Mucosa of descending colon (tissue), 3 donors: ENCODE results near the gene RGL4. TPM values are rescaled to one million over a fixed set of nuclear protein-coding genes. Genes with fewer than 3 reads are reported as not detected.
"Not testable (repeated sequence)": the region's sequence is repeated elsewhere in the genome, so short reads cannot be mapped to it uniquely, and the experiment has no call there.

Experiments
- ATAC-seq: fragments of 200-7000 bp; cut with Tn5 transposase; one replicate; pipeline ENCODE4 v1.9.1; 2020; ENCODE audit warnings: mild to moderate bottlenecking, moderate library complexity
- DNase-seq, 3 donors: peaks; one replicate each; pipeline ENCODE4 v3.0.0-alpha.2; 2020
- H3K36me3 ChIP-seq: fragments of 200-600 bp; one replicate; pipeline ENCODE4 v1.8.0; 2021; ENCODE audit warnings: low read depth, mild to moderate bottlenecking
- H3K4me1 ChIP-seq: fragments of 200-600 bp; one replicate; pipeline ENCODE4 v1.8.0; 2021; ENCODE audit warnings: low read depth, mild to moderate bottlenecking
- H3K4me3 ChIP-seq: fragments of 200-600 bp; one replicate; pipeline ENCODE4 v1.8.0; 2021; ENCODE audit warnings: mild to moderate bottlenecking
- H3K9me3 ChIP-seq: fragments of 200-600 bp; one replicate; pipeline ENCODE4 v1.8.0; 2021; ENCODE audit warnings: mild to moderate bottlenecking
- CTCF ChIP-seq: fragments of 200-600 bp; IDR thresholded peaks from one replicate; pipeline ENCODE4 v1.8.0; 2022; ENCODE audit warnings: antibody characterized with exemption, mild to moderate bottlenecking
- intact Hi-C, 2 donors: fragments of 100-400 bp; cut with DNase I in 1 of 2; cut with micrococcal nuclease in 1 of 2; formaldehyde crosslinking; loops; one replicate each; pipeline versions ENCODE4 v1.11.0 to v1.11.1; 2022; cut with DNase I, micrococcal nuclease
- total RNA-seq, 3 donors: library from RNA; stranded (reverse); fragmentation: NEBNext Ultra II Directional in 2 of 3; extraction: Animal tissue kit (Norgen Biotek cat#: 25700) in 2 of 3; gene quantifications; one replicate each; pipeline versions ENCODE4 v1.2.1 to v1.2.4, GENCODE V29; 2021 to 2023
- donor health status: DM: no; HTN: no; CAD: no; lungs with moderate emphysema.
- donor health status: DM: no; HTN: no; CAD: no.
- donor health status: DM: no; HTN: yes; CAD: no.

Gene RGL4
- total RNA-seq, 3 donors from 2014 or later: 0.29 to 0.34 TPM; not detected in 1

GRCh38 chr22:23722724-23723123, 31.9 kb downstream of the RGL4 start:
- ATAC-seq (no peak), DNase-seq (no peak)
- Histone ChIP-seq H3K4me3 (no peak overlapping the region), H3K36me3 (no peaks in the 10 kb centered on the region), H3K4me1 (no peaks in the 10 kb centered on the region), H3K9me3 (no peaks in the 10 kb centered on the region)
- TF ChIP-seq CTCF: no peak
- intact Hi-C loops: no loop called here

GRCh38 chr22:23728108-23728507, 37.3 kb downstream of the RGL4 start:
- ATAC-seq, H3K9me3 ChIP-seq, intact Hi-C loops, H3K4me1 ChIP-seq, H3K36me3 ChIP-seq, H3K4me3 ChIP-seq, DNase-seq: not testable (repeated sequence)

- intact Hi-C loops: no loop called here
- ATAC-seq (no peak), DNase-seq (no peak)
- Histone ChIP-seq H3K9me3 (no peaks in the 10 kb centered on the region), H3K36me3 (no peaks in the 10 kb centered on the region), H3K4me3 (no peak overlapping the region), H3K4me1 (no peaks in the 10 kb centered on the region)
- TF ChIP-seq CTCF: no peak
Observed at GRCh38 chr22:23737696-23738095, 46.9 kb downstream of the RGL4 start.

- no peak for ATAC-seq
- intact Hi-C loops: no loop called here
- TF ChIP-seq CTCF: no peak
- Histone ChIP-seq H3K4me1 (no peaks in the 10 kb centered on the region), H3K36me3 (no peaks in the 10 kb centered on the region), H3K4me3 (no peak overlapping the region), H3K9me3 (no peaks in the 10 kb centered on the region)
- no peak for DNase-seq
Observed at GRCh38 chr22:23742505-23743264, 51.9 kb downstream of the RGL4 start.

- intact Hi-C loops: no loop called here
- DNase-seq: no peak
- no peak overlapping the region for H3K4me3 ChIP-seq
- H3K36me3 ChIP-seq: no peaks in the 10 kb centered on the region
- H3K9me3 ChIP-seq: no peaks in the 10 kb centered on the region
- H3K4me1 ChIP-seq: no peaks in the 10 kb centered on the region
- no peak for TF ChIP-seq CTCF
- no peak for ATAC-seq
Observed at GRCh38 chr22:23743303-23743705, 52.5 kb downstream of the RGL4 start.

GRCh38 chr22:23744001-23744400, 53.2 kb downstream of the RGL4 start:
- intact Hi-C loops: no loop called here
- DNase-seq (no peak), ATAC-seq (no peak)
- H3K36me3 ChIP-seq: no peaks in the 10 kb centered on the region
- TF ChIP-seq CTCF: no peak
- H3K9me3 ChIP-seq: no peaks in the 10 kb centered on the region
- H3K4me1 ChIP-seq: no peaks in the 10 kb centered on the region
- H3K4me3 ChIP-seq: no peak overlapping the region
